Measurements from ENCODE around the gene KYNU.
"Not testable (repeated sequence)": the region's sequence is repeated elsewhere in the genome, so short reads cannot be mapped to it uniquely, and the experiment has no call there.

KYNU gene

GRCh38 chr2:143051465-143051864 lies 174.0 kb downstream of the KYNU start:
- no peak overlapping the region for H3K27ac ChIP-seq (ENCODE audit: low read depth, low read length)
- H3K27me3 ChIP-seq (ENCODE audit: control insufficient read depth in 1 of 2, insufficient read depth in 2 of 2, low read length in 2 of 2): no peaks in the 10 kb centered on the region

GRCh38 chr2:143053437-143053836 lies 176.0 kb downstream of the KYNU start:
- not testable (repeated sequence) for H3K9ac ChIP-seq (ENCODE audit: low read length); H3K27ac ChIP-seq (ENCODE audit: low read depth, low read length); H3K9me3 ChIP-seq (ENCODE audit: low read length); H3K4me1 ChIP-seq (ENCODE audit: insufficient read depth, low read length); H3K27me3 ChIP-seq (ENCODE audit: control insufficient read depth in 1 of 2, insufficient read depth in 2 of 2, low read length in 2 of 2); H3K36me3 ChIP-seq (ENCODE audit: insufficient read depth, low read length); H3K4me3 ChIP-seq (ENCODE audit: low read depth in 1 of 2, low read length in 2 of 2)

More at GRCh38 chr2:143051465-143051864, 174.0 kb downstream of the KYNU start:
- Histone ChIP-seq H3K9me3 (ENCODE audit: low read length) (no peaks in the 10 kb centered on the region), H3K4me1 (ENCODE audit: insufficient read depth, low read length) (no peaks in the 10 kb centered on the region), H3K9ac (ENCODE audit: low read length) (no peak overlapping the region), H3K36me3 (ENCODE audit: insufficient read depth, low read length) (no peaks in the 10 kb centered on the region), H3K4me3 (ENCODE audit: low read depth in 1 of 2, low read length in 2 of 2) (no peak overlapping the region)

- Histone ChIP-seq H3K36me3 (ENCODE audit: insufficient read depth, low read length) (no peaks in the 10 kb centered on the region), H3K4me3 (ENCODE audit: low read depth in 1 of 2, low read length in 2 of 2) (no peak overlapping the region), H3K4me1 (ENCODE audit: insufficient read depth, low read length) (no peaks in the 10 kb centered on the region)
These were observed 179.1 kb downstream of the KYNU start for GRCh38 chr2:143056550-143056949.

GRCh38 chr2:143058851-143059250 lies 181.4 kb downstream of the KYNU start:
- no peaks in the 10 kb centered on the region for H3K36me3 ChIP-seq (ENCODE audit: insufficient read depth, low read length)

More at GRCh38 chr2:143056550-143056949, 179.1 kb downstream of the KYNU start:
- H3K9ac ChIP-seq (ENCODE audit: low read length): no peak overlapping the region
- H3K9me3 ChIP-seq (ENCODE audit: low read length): no peaks in the 10 kb centered on the region
- no peaks in the 10 kb centered on the region for H3K27me3 ChIP-seq (ENCODE audit: control insufficient read depth in 1 of 2, insufficient read depth in 2 of 2, low read length in 2 of 2)
- no peak overlapping the region for H3K27ac ChIP-seq (ENCODE audit: low read depth, low read length)

GRCh38 chr2:143063612-143064200 lies 186.2 kb downstream of the KYNU start:
- no peaks in the 10 kb centered on the region for H3K9me3 ChIP-seq (ENCODE audit: low read length)
- H3K27ac ChIP-seq (ENCODE audit: low read depth, low read length): no peak overlapping the region
- H3K4me3 ChIP-seq (ENCODE audit: low read depth in 1 of 2, low read length in 2 of 2): no peak overlapping the region
- no peaks in the 10 kb centered on the region for H3K27me3 ChIP-seq (ENCODE audit: control insufficient read depth in 1 of 2, insufficient read depth in 2 of 2, low read length in 2 of 2)
- no peaks in the 10 kb centered on the region for H3K36me3 ChIP-seq (ENCODE audit: insufficient read depth, low read length)
- H3K9ac ChIP-seq (ENCODE audit: low read length): no peak overlapping the region
- H3K4me1 ChIP-seq (ENCODE audit: insufficient read depth, low read length): no peaks in the 10 kb centered on the region

More at GRCh38 chr2:143058851-143059250, 181.4 kb downstream of the KYNU start:
- H3K4me3 ChIP-seq (ENCODE audit: low read depth in 1 of 2, low read length in 2 of 2): no peak overlapping the region
- H3K9ac ChIP-seq (ENCODE audit: low read length): no peak overlapping the region
- H3K9me3 ChIP-seq (ENCODE audit: low read length): no peaks in the 10 kb centered on the region
- H3K27me3 ChIP-seq (ENCODE audit: control insufficient read depth in 1 of 2, insufficient read depth in 2 of 2, low read length in 2 of 2): no peaks in the 10 kb centered on the region
- no peaks in the 10 kb centered on the region for H3K4me1 ChIP-seq (ENCODE audit: insufficient read depth, low read length)
- no peak overlapping the region for H3K27ac ChIP-seq (ENCODE audit: low read depth, low read length)

GRCh38 chr2:143068094-143068493 lies 190.6 kb downstream of the KYNU start:
- no peaks in the 10 kb centered on the region for H3K9me3 ChIP-seq (ENCODE audit: low read length)
- H3K27me3 ChIP-seq (ENCODE audit: control insufficient read depth in 1 of 2, insufficient read depth in 2 of 2, low read length in 2 of 2): no peaks in the 10 kb centered on the region
- H3K9ac ChIP-seq (ENCODE audit: low read length): no peak overlapping the region
- no peak overlapping the region for H3K4me3 ChIP-seq (ENCODE audit: low read depth in 1 of 2, low read length in 2 of 2)
- no peak overlapping the region for H3K27ac ChIP-seq (ENCODE audit: low read depth, low read length)
- H3K4me1 ChIP-seq (ENCODE audit: insufficient read depth, low read length): no peaks in the 10 kb centered on the region
- H3K36me3 ChIP-seq (ENCODE audit: insufficient read depth, low read length): no peaks in the 10 kb centered on the region

- Histone ChIP-seq H3K9ac (ENCODE audit: low read length) (no peak overlapping the region), H3K36me3 (ENCODE audit: insufficient read depth, low read length) (no peaks in the 10 kb centered on the region), H3K27me3 (ENCODE audit: control insufficient read depth in 1 of 2, insufficient read depth in 2 of 2, low read length in 2 of 2) (no peaks in the 10 kb centered on the region), H3K27ac (ENCODE audit: low read depth, low read length) (no peak overlapping the region), H3K9me3 (ENCODE audit: low read length) (no peaks in the 10 kb centered on the region), H3K4me1 (ENCODE audit: insufficient read depth, low read length) (no peaks in the 10 kb centered on the region), H3K4me3 (ENCODE audit: low read depth in 1 of 2, low read length in 2 of 2) (no peak overlapping the region)
These were observed 191.0 kb downstream of the KYNU start for GRCh38 chr2:143068509-143068908.

- Histone ChIP-seq H3K9me3 (ENCODE audit: low read length) (no peaks in the 10 kb centered on the region), H3K9ac (ENCODE audit: low read length) (no peak overlapping the region), H3K36me3 (ENCODE audit: insufficient read depth, low read length) (no peaks in the 10 kb centered on the region), H3K27ac (ENCODE audit: low read depth, low read length) (no peak overlapping the region), H3K4me1 (ENCODE audit: insufficient read depth, low read length) (no peaks in the 10 kb centered on the region), H3K27me3 (ENCODE audit: control insufficient read depth in 1 of 2, insufficient read depth in 2 of 2, low read length in 2 of 2) (no peaks in the 10 kb centered on the region), H3K4me3 (ENCODE audit: low read depth in 1 of 2, low read length in 2 of 2) (no peak overlapping the region)
These were observed 193.2 kb downstream of the KYNU start for GRCh38 chr2:143070704-143071103.

GRCh38 chr2:143071185-143071876 lies 193.9 kb downstream of the KYNU start:
- Histone ChIP-seq H3K9ac (ENCODE audit: low read length) (no peak overlapping the region), H3K4me1 (ENCODE audit: insufficient read depth, low read length) (no peaks in the 10 kb centered on the region), H3K9me3 (ENCODE audit: low read length) (no peaks in the 10 kb centered on the region), H3K27me3 (ENCODE audit: control insufficient read depth in 1 of 2, insufficient read depth in 2 of 2, low read length in 2 of 2) (no peaks in the 10 kb centered on the region), H3K36me3 (ENCODE audit: insufficient read depth, low read length) (no peaks in the 10 kb centered on the region), H3K27ac (ENCODE audit: low read depth, low read length) (no peak overlapping the region), H3K4me3 (ENCODE audit: low read depth in 1 of 2, low read length in 2 of 2) (no peak overlapping the region)

- H3K9ac ChIP-seq (ENCODE audit: low read length); H3K36me3 ChIP-seq (ENCODE audit: insufficient read depth, low read length); H3K27me3 ChIP-seq (ENCODE audit: control insufficient read depth in 1 of 2, insufficient read depth in 2 of 2, low read length in 2 of 2); H3K27ac ChIP-seq (ENCODE audit: low read depth, low read length); H3K9me3 ChIP-seq (ENCODE audit: low read length); H3K4me1 ChIP-seq (ENCODE audit: insufficient read depth, low read length); H3K4me3 ChIP-seq (ENCODE audit: low read depth in 1 of 2, low read length in 2 of 2): not testable (repeated sequence)
These were observed 197.4 kb downstream of the KYNU start for GRCh38 chr2:143074913-143075312.

- Histone ChIP-seq H3K4me1 (ENCODE audit: insufficient read depth, low read length) (no peaks in the 10 kb centered on the region), H3K36me3 (ENCODE audit: insufficient read depth, low read length) (no peaks in the 10 kb centered on the region)
These were observed 198.2 kb downstream of the KYNU start for GRCh38 chr2:143075711-143076110.

GRCh38 chr2:143078104-143078503 lies 200.6 kb downstream of the KYNU start:
- no peak overlapping the region for H3K4me3 ChIP-seq (ENCODE audit: low read depth in 1 of 2, low read length in 2 of 2)

More at GRCh38 chr2:143075711-143076110, 198.2 kb downstream of the KYNU start:
- H3K9ac ChIP-seq (ENCODE audit: low read length): no peak overlapping the region
- no peak overlapping the region for H3K4me3 ChIP-seq (ENCODE audit: low read depth in 1 of 2, low read length in 2 of 2)
- no peaks in the 10 kb centered on the region for H3K27me3 ChIP-seq (ENCODE audit: control insufficient read depth in 1 of 2, insufficient read depth in 2 of 2, low read length in 2 of 2)
- H3K27ac ChIP-seq (ENCODE audit: low read depth, low read length): no peak overlapping the region
- H3K9me3 ChIP-seq (ENCODE audit: low read length): no peaks in the 10 kb centered on the region

More at GRCh38 chr2:143078104-143078503, 200.6 kb downstream of the KYNU start:
- Histone ChIP-seq H3K9me3 (ENCODE audit: low read length) (no peaks in the 10 kb centered on the region), H3K36me3 (ENCODE audit: insufficient read depth, low read length) (no peaks in the 10 kb centered on the region), H3K9ac (ENCODE audit: low read length) (no peak overlapping the region), H3K27me3 (ENCODE audit: control insufficient read depth in 1 of 2, insufficient read depth in 2 of 2, low read length in 2 of 2) (no peaks in the 10 kb centered on the region), H3K27ac (ENCODE audit: low read depth, low read length) (no peak overlapping the region), H3K4me1 (ENCODE audit: insufficient read depth, low read length) (no peaks in the 10 kb centered on the region)
